MM.1S (cell line): ENCODE results near the gene MICU1.

Experiments
- EZH2 ChIP-seq: fragments of 300-600 bp; sonication (generic); optimal IDR thresholded peaks from 2 replicates; pipeline ENCODE3; 2017; ENCODE audit warnings: low read depth, mild to moderate bottlenecking, antibody characterized with exemption, low read length, mixed read lengths
- EZH2phosphoT487 ChIP-seq: fragments of 300-600 bp; sonication (generic); IDR thresholded peaks from 2 replicates; pipeline ENCODE4 v1.6.1; 2018; ENCODE audit warnings: antibody characterized with exemption, low read length
- TF ChIP-seq, protein P1 (sequence below): fragments of 300-600 bp; sonication (generic); IDR thresholded peaks from 2 replicates; pipeline ENCODE4 v1.5.1; 2016; ENCODE audit warnings: antibody characterized with exemption, low read length, mixed read lengths

DNA sequence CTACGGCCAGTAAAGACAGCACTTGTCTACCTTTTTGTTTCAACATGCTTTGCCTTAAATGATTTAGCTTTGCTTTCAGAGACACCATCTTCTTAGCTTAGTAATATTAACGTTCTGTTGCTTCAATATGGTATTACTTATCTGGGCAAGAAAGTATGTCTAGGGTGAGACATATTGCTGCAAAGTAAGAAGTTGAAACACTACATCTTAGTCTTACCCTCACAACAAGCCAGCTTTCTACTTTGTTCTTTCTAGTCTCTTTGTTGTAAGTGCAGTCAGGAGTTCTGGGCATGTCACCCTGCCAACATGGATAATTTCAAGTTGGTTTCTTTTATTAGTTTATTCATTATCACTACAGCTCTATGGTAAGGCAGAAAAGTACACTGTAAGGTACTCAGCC lies 148.4 kb downstream of the MICU1 start:
- TF ChIP-seq EZH2phosphoT487 = no peak
- TF ChIP-seq, protein P1, sequence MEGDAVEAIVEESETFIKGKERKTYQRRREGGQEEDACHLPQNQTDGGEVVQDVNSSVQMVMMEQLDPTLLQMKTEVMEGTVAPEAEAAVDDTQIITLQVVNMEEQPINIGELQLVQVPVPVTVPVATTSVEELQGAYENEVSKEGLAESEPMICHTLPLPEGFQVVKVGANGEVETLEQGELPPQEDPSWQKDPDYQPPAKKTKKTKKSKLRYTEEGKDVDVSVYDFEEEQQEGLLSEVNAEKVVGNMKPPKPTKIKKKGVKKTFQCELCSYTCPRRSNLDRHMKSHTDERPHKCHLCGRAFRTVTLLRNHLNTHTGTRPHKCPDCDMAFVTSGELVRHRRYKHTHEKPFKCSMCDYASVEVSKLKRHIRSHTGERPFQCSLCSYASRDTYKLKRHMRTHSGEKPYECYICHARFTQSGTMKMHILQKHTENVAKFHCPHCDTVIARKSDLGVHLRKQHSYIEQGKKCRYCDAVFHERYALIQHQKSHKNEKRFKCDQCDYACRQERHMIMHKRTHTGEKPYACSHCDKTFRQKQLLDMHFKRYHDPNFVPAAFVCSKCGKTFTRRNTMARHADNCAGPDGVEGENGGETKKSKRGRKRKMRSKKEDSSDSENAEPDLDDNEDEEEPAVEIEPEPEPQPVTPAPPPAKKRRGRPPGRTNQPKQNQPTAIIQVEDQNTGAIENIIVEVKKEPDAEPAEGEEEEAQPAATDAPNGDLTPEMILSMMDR = no peak
- TF ChIP-seq EZH2 = no peak
